Measurements from ENCODE around the gene LRRC10.
"Not testable (repeated sequence)": the region's sequence is repeated elsewhere in the genome, so short reads cannot be mapped to it uniquely, and the experiment has no call there.

LRRC10 gene

GRCh38 chr12:69616025-69616424 lies 5.3 kb upstream of the LRRC10 start:
- no peak for DNase-seq

- DNase-seq: no peak
Measured at GRCh38 chr12:69613351-69613750, 2.6 kb upstream of the LRRC10 start.

DNA sequence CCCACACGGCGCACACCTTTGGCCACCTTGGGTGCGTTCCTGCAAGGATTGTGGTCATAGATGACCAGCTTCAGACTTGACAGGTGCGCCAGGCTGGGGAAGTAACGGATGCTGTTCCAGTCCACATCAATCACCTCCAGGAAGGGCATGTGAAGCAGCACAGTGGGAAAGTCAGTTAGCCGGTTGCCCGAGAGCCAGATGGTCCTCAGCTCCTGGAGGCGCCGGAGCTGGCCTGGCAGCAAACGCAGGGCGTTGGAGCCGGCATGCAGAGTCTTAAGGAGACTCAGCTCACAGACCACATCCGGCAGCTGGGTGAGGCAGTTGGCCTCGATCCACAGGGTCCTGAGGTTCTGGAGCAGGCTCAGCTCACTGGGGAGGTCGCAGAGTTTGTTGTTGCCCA lies 581 bp downstream of the LRRC10 start:
- no peak for DNase-seq

GRCh38 chr12:69608114-69608513 lies 2.6 kb downstream of the LRRC10 start:
- peak; percentile 10 for DNase-seq

DNA sequence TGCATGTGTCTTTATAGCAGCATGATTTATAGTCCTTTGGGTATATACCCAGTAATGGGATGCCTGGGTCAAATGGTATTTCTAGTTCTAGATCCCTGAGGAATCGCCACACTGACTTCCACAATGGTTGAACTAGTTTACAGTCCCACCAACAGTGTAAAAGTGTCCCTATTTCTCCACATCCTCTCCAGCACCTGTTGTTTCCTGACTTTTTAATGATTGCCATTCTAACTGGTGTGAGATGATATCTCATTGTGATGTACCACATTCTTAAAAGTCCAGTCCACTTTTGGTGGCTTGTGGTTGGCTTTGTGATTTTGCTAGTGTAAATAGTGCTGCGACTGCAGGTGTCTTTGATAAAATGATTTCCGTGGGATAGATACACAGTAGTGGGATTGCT lies 6.4 kb downstream of the LRRC10 start:
- not testable (repeated sequence) for DNase-seq

GRCh38 chr12:69603556-69603955 lies 7.2 kb downstream of the LRRC10 start:
- not testable (repeated sequence) for DNase-seq

GRCh38 chr12:69602954-69603353 lies 7.8 kb downstream of the LRRC10 start:
- DNase-seq: no peak

DNA sequence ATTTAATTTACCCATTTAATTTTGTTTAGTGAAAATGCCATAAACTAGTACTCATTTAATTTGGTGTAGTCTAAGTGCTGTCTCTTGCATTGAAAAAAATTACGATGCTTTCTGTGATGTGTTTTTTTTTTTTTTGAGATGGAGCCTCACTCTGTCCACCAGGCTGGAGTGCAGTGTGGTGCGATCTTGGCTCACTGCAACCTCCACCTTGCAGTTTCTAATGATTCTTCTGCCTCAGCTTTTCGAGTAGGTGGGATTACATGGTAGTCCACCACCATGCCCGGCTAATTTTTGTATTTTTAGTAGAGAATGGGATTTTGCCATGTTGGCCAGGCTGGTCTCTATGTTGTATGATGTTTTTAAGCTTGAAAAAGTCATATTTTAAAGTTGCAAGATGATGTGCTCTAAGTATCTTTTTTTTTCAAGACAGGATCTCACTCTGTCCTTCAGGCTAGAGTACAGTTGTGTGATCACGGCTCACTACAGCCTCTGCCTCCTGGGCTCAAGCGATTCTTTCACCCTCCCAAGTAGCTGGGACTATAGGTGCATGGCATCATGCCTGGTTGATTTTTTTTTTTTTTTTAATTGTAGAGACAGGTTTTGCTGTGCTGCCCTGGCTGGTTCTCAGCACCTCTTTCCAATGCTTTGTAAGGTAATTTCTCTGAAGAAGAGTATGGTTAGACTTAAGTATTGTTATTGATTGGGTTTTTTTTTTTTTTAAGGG lies 8.6 kb downstream of the LRRC10 start:
- no peak for DNase-seq

GRCh38 chr12:69600804-69601203 lies 9.9 kb downstream of the LRRC10 start:
- no peak for DNase-seq

- DNase-seq: no peak
Measured at GRCh38 chr12:69598174-69598753, 12.4 kb downstream of the LRRC10 start.

DNA sequence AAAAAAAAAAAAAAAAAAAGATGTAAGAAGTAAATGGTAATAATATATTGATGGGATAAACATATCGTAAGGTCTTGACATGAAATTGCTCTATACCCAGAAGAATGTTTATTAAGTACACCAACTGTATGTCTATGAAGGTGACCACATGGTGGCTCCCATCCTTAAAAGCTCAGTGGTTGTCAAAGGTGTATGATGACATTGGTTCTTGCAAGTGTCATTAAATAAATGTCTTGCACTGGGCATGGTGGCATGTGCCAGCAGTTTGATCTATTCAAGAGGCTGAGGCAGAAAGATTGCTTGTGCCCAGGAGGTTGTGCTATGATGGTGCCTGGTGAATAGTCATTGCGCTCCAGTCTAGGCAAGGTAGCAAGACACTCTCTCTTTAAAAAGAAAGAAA lies 15.0 kb downstream of the LRRC10 start:
- no peak for DNase-seq

DNA sequence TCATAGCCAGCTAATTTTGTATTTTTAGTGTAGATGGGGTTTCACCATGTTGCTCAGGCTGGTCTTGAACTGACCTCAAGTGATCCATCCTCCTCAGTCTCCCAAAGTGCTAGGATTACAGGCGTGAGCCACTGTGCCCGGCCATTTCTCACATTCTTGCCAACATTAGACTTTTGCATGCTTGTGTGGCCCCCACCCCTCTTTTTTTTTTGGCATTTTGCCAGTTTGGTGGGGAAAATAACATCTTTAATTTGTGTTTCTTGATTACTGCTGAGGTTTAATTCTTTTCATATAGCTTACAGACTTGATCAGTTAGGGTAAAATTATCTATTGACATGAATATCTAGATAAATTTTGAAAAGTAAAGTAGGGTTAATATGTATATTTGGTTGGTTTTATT lies 21.6 kb downstream of the LRRC10 start:
- no peak for DNase-seq

DNA sequence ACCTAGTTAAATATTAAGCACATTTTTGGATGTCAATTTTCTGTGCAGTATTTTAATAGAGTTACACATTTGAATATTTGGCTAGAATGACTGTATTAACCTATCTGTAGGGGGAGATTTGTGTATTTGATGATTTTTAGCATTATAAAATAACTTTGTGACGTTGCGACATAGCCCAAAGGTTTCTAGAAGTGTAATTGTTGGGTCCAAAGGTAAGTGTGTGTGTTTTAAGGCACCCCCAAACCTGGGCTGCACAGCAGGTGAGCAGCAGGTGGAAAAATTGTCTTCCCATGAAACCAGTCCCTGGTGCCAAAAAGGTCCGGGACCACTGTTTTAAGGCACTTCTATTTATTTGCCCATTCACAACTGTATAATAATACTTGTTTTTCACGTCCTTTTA lies 22.2 kb downstream of the LRRC10 start:
- no peak for DNase-seq

DNA sequence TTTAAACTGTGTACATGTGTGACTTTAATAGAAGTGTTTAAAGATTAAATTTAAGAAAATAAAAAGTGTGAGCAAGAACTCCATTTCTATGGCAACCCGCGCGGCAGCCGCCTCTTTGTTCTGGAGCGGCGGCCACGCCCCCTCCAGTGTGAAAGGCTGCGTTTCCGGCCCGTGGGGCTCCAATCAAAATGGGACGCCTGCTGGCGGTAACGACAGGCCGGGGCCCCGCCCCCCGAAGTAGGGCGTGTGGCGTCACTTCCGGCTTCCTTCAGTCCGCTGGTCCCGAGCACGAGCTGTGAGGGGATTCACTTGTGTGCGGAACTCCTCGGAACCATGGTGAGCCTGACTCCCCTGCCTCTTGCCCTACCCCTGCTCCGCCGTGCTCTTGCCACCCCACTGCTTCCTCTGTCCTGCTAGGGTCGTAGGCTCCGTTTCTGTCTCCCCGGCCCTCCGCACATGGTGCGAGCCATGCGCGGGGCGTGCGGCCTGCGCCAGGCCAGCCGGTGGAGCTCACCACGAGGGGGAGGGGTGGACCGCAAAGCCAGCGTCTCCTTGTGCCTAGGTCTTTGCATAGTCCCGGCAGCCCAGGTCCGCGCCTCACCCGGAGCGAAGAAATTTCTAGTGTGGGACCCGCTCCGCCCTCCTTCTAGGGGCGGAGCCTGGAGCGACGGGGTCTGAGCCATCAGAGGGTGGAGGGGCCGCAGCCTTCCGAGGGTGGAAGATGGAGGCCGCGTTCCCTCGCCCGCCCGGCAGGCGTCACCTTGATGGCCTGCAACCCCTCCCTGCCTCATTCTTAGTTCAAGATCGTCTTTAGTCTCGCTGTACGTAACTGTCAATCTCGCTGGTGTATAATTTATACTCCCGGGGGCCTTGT lies 25.3 kb downstream of the LRRC10 start, which contains the start of gene CCT2:
Gene CCT2 (plus strand): TSS at position 271 of the 874 bp plus-strand sequence. CDS start 63 bp downstream, at position 334.
- peak; percentile 95 for DNase-seq

DNA sequence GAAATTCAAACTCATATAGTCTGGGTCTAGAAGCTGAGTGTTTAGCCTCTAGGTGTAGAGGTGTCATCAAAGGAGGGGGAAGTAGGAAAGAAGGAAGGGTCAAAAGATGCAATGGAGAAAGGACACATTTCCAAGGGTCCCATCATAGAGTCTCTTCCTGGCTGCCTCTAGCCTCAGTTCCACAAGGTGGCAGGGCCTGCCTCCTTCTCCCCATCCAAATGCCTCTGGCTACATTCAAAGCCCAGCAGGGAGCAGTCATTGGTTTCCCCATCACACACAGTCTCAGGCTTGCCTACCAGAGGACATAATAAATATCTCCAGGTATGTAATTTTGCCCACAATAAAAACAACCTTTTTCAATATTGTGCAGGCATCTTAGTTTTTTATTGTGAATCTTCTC lies 27.5 kb downstream of the LRRC10 start:
- no peak for DNase-seq

GRCh38 chr12:69580074-69580473 lies 30.6 kb downstream of the LRRC10 start:
- no peak for DNase-seq

DNA sequence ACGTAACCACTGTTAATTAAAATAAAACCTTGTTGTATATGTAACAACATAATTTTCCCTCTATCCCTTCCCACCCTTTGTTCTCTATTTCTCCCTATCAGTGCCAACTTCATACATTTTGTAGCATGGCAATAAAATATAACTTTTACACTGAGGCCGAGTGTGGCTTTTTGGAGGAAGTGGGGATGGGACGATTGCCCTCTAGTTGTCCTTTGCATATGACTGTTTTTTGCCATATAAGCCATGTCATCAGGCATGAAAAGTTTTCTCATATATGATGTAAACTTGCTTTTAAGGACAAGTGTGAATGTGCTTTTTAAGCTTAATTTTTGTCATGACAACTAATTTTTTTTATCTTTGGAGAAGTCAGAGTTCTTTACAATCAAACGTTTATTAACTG lies 31.7 kb downstream of the LRRC10 start:
- DNase-seq: no peak

GRCh38 chr12:69578283-69578682 lies 32.4 kb downstream of the LRRC10 start:
- no peak for DNase-seq

DNA sequence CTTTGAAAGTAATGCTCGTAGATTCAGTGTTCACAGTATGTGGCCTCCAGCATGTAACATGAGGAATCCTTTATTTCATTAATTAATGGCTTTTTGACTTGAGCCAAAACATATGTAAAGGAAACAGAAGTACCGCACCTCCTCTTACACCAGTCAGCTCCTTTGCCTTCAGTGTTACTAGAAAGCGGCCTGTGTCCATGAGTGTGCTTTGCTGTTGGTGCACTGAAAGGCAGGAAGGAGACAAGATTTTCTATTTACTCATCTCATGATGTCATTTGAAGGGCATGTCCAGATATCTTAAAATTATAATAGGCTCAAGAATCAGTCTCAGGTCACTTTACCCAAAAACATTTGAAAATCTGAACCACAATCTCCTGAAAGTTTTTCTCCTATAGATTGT lies 35.4 kb downstream of the LRRC10 start:
- peak; percentile 16 for DNase-seq

- DNase-seq: peak; percentile 66
Measured at GRCh38 chr12:69570545-69571399, 39.9 kb downstream of the LRRC10 start.

GRCh38 chr12:69570000-69570516 lies 40.6 kb downstream of the LRRC10 start:
- peak; percentile 82 for DNase-seq

DNA sequence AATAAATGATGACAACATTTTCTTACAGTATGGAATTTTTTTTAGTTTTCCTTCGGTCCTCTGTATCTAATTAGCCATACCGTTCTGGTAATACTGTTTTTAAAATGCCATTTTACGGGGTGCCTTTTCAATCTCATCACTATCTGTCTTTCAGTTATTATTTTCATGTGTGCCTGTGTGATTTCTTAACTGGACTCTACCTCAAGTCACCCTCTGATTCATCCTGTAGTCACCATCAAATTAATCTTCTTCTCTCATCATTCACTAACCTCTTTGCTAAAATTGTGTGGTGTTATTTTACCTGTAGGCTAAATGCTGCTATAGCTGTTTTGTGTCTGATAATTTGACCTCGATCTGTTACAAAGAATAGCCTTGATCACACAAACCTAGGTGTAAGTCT lies 41.5 kb downstream of the LRRC10 start:
- DNase-seq: peak; percentile 65

DNA sequence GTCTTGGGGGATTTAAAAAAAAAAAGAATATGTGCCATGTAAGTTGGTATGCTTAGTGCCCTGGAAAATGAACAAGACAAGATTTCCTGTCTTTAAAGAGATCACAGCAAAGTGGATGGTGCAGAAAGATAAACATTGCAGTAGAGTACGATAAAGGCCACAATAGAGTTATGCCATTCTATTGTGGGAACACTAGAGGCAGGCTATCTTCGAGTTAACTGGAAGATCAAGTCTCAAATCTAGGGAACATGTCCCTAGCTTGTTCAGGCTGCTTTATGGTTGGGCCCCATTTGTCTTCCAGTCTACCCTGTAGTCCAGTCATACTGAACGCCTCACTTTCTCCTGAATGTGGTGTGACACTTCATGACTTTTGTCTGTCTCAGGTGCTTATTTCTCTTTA lies 44.1 kb downstream of the LRRC10 start:
- no peak for DNase-seq
